Ascending aorta (tissue), 2 donors: Measurements from ENCODE around the gene FRMD3. TPM values are rescaled to one million over a fixed set of nuclear protein-coding genes. Genes with fewer than 3 reads are reported as not detected.

Experiments used
- DNase-seq, 2 donors: peaks; one replicate each; pipeline ENCODE4 v3.0.0-alpha.2; 2019; ENCODE audit warnings: low spot score in 2 of 2
- H3K27ac ChIP-seq, 2 donors: fragments of 200-600 bp; sonication (generic); one replicate each; pipeline ENCODE4 v1.5.1; 2016 to 2017; ENCODE audit warnings: mild to moderate bottlenecking in 1 of 2
- H3K27me3 ChIP-seq: fragments of 200-600 bp; sonication (generic); one replicate; pipeline ENCODE4 v1.5.1; 2017
- H3K36me3 ChIP-seq, 2 donors: fragments of 200-600 bp; sonication (generic); one replicate each; pipeline ENCODE4 v1.5.1; 2016
- H3K4me1 ChIP-seq, 2 donors: fragments of 200-600 bp; sonication (generic); one replicate each; pipeline ENCODE4 v1.5.1; 2016 to 2017; ENCODE audit warnings: mild to moderate bottlenecking in 1 of 2
- H3K4me3 ChIP-seq, 2 donors: fragments of 200-600 bp; sonication (generic); one replicate each; pipeline ENCODE4 v1.5.1; 2016 to 2017; ENCODE audit warnings: mild to moderate bottlenecking in 1 of 2
- H3K9me3 ChIP-seq, 2 donors: fragments of 200-600 bp; sonication (generic); one replicate each; pipeline ENCODE4 v1.5.1; 2016
- intact Hi-C: fragments of 100-400 bp; cut with DNase I; formaldehyde crosslinking; loops from one replicate; pipeline ENCODE4 v1.15.1; 2023
- total RNA-seq: library from RNA; depleted of rRNA; stranded (reverse); fragments of >200 nt; gene quantifications from one replicate; pipeline ENCODE4 v1.1.0, GENCODE V29; 2016
- TF ChIP-seq, protein P1 (sequence below), 3 experiments: fragments of 200-600 bp in 2 of 3; fragments of 450-650 bp in 1 of 3; sonication (generic) in 2 of 3; IDR thresholded peaks; one replicate each; pipeline ENCODE4 v1.5.1; 2016 to 2019; ENCODE audit warnings: antibody characterized with exemption in 3 of 3, mild to moderate bottlenecking in 1 of 3, moderate library complexity in 1 of 3

FRMD3 gene
- total RNA-seq, 1 donor from 2014 or later = 8.5 TPM

DNA sequence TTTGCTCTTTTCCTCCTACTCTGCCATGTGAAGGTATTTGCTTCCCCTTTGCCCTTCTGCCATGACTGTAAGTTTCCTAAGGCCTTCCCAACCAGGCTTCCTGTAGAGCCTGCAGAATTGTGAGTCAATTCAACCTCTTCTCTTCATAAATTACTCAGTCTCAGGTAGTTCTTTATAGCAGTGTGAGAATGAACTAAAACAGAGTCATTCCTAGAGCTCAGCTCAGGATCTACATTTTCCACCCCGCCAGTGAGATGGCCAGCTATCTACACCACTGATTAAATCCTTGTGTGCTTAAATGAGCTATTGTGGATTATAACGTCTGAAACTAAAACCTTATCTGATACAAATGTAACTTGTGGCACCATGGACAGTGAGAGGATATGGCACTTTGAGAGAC, 55.0 kb downstream of the FRMD3 start:
- Histone ChIP-seq H3K4me1 (no peaks in the 10 kb centered on the region), H3K9me3 (peaks cover 4 to 8% of the 10 kb centered on the region in 2 donors), H3K36me3 (no peaks in the 10 kb centered on the region), H3K27ac (no peak overlapping the region), H3K4me3 (no peak overlapping the region), H3K27me3 (no peaks in the 10 kb centered on the region)
- TF ChIP-seq, protein P1, sequence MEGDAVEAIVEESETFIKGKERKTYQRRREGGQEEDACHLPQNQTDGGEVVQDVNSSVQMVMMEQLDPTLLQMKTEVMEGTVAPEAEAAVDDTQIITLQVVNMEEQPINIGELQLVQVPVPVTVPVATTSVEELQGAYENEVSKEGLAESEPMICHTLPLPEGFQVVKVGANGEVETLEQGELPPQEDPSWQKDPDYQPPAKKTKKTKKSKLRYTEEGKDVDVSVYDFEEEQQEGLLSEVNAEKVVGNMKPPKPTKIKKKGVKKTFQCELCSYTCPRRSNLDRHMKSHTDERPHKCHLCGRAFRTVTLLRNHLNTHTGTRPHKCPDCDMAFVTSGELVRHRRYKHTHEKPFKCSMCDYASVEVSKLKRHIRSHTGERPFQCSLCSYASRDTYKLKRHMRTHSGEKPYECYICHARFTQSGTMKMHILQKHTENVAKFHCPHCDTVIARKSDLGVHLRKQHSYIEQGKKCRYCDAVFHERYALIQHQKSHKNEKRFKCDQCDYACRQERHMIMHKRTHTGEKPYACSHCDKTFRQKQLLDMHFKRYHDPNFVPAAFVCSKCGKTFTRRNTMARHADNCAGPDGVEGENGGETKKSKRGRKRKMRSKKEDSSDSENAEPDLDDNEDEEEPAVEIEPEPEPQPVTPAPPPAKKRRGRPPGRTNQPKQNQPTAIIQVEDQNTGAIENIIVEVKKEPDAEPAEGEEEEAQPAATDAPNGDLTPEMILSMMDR (IDR thresholded peaks at IDR 0.05) = no peak
- DNase-seq = no peak
- intact Hi-C loops = no loop called here

DNA sequence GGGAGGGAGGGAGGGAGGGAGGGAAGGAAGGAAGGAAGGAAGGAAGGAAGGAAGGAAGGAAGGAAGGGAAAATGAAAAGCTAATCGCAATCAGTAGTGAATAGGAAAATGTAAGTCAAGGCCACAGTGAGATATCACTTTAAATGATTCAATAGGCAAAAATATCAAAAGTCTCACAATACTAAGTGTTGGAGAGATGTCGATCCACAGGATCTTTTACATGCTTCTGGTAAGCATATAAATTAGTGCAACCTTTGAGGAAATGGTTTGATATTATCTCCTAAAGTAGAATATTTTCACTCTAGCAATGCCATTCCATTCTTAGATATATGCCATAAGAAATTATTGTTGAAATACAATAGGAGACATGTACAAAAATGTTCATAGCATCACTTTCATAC, 58.4 kb downstream of the FRMD3 start:
- Histone ChIP-seq H3K4me3 (no peak overlapping the region), H3K27me3 (no peaks in the 10 kb centered on the region), H3K27ac (no peak overlapping the region), H3K4me1 (no peaks in the 10 kb centered on the region), H3K36me3 (no peaks in the 10 kb centered on the region), H3K9me3 (peaks cover 4 to 8% of the 10 kb centered on the region in 2 donors)
- intact Hi-C loops = no loop called here
- no peak for DNase-seq
- TF ChIP-seq, protein P1 (IDR thresholded peaks at IDR 0.05) = no peak

DNA sequence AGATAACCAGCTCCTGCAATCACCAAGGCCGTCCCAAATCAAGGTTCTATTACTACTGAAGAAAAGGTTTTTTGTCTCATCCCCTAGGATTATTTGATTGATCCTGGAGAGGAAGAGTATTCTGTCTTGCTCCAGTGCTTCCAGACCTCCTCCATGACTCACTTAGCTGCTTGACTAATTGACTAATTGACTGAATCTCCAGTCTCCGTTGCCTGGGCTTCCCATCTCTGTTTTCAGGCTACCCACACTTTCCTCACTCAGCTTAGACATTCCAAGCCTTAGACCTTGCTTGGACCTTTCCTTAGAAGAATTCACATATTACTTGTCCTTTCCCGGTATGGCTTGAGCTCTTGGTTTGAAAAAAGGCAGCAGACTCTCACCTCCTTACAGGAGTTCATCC, 60.6 kb downstream of the FRMD3 start:
- Histone ChIP-seq H3K36me3 (no peaks in the 10 kb centered on the region), H3K27me3 (no peaks in the 10 kb centered on the region), H3K4me3 (no peak overlapping the region), H3K27ac (no peak overlapping the region), H3K9me3 (peaks cover 4 to 8% of the 10 kb centered on the region in 2 donors), H3K4me1 (no peaks in the 10 kb centered on the region)
- TF ChIP-seq, protein P1 (IDR thresholded peaks at IDR 0.05) = no peak
- no peak for DNase-seq
- intact Hi-C loops = no loop called here

DNA sequence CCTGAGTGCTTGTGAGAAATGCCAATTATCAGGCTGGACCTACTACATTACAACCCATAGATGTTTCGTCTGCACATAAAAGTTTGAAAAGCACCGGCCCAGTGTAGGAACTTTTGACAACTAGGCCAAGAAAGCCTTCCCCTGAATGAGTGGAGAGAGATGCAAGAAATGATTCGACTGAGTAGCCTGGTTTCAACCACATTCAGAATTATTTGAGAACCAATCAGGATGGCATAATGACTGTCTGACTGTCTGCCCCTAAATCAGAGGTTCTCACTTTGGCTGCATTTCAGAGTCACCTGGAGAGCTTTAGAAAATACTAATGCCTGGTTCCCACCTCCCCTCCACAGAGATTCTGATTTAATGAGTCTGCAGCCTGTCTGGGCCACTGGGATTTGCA, 61.1 kb downstream of the FRMD3 start:
- no peak overlapping the region for H3K27ac ChIP-seq
- TF ChIP-seq, protein P1 (IDR thresholded peaks at IDR 0.05) = no peak
- H3K27me3 ChIP-seq = no peaks in the 10 kb centered on the region
- H3K36me3 ChIP-seq = no peaks in the 10 kb centered on the region
- H3K4me3 ChIP-seq = no peak overlapping the region
- H3K9me3 ChIP-seq = peaks cover 4 to 8% of the 10 kb centered on the region in 2 donors
- DNase-seq = no peak
- H3K4me1 ChIP-seq = no peaks in the 10 kb centered on the region
- intact Hi-C loops = no loop called here

DNA sequence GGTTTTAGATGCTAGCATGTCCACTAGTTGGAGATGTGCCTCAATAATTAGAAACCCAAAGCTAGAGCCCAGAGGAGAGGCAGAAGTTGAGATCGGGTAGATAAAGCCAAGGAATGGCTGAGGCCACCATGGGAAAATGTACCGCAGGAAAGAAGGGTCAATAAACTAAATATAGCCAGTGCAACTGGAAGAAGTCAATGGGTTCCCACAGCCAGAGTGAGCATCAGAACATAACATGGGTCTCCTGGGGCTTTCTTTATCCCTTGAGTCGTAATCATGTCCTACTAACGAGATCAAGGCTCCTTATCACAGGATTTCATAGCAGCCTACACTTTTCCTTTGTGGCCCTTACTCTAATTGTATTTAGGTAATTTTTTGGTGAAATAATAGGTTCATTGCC, 61.7 kb downstream of the FRMD3 start:
- H3K27ac ChIP-seq = no peak overlapping the region
- DNase-seq = no peak

More for the DNA sequence above, 61.7 kb downstream of the FRMD3 start:
- intact Hi-C loops = no loop called here
- TF ChIP-seq, protein P1 (IDR thresholded peaks at IDR 0.05) = no peak
- no peaks in the 10 kb centered on the region for H3K4me1 ChIP-seq
- no peak overlapping the region for H3K4me3 ChIP-seq
- H3K36me3 ChIP-seq = no peaks in the 10 kb centered on the region
- H3K27me3 ChIP-seq = no peaks in the 10 kb centered on the region
- peaks cover 4 to 8% of the 10 kb centered on the region in 2 donors for H3K9me3 ChIP-seq
